Ectodermal cell (in vitro differentiated cells): Measurements from ENCODE around the gene DMRTC2.

Source experiments
- H3K27ac ChIP-seq: 2 replicates; pipeline ENCODE4 v1.7.0; 2013; ENCODE audit warnings: mild to moderate bottlenecking, low read depth, low read length; ENCODE audit not compliant: insufficient read depth, poor library complexity, severe bottlenecking
- H3K27me3 ChIP-seq: 2 replicates; pipeline ENCODE4 v1.7.0; 2013; ENCODE audit warnings: mild to moderate bottlenecking, low read length; ENCODE audit not compliant: insufficient read depth, control insufficient read depth, poor library complexity, severe bottlenecking
- H3K36me3 ChIP-seq: one replicate; pipeline ENCODE4 v1.7.0; 2013; ENCODE audit warnings: low read length; ENCODE audit not compliant: control insufficient read depth, insufficient read depth
- H3K4me1 ChIP-seq: one replicate; pipeline ENCODE4 v1.7.0; 2013; ENCODE audit warnings: low read length; ENCODE audit not compliant: control insufficient read depth, insufficient read depth
- H3K4me3 ChIP-seq: 2 replicates; pipeline ENCODE4 v1.7.0; 2013; ENCODE audit warnings: low read depth, low read length, control low read depth; ENCODE audit not compliant: insufficient read depth
- H3K9me3 ChIP-seq: 2 replicates; pipeline ENCODE4 v1.7.0; 2013; ENCODE audit warnings: mild to moderate bottlenecking, low read length, moderate library complexity; ENCODE audit not compliant: control insufficient read depth
- WGBS, 2 experiments: methylation state at CpG; one replicate each; pipeline ENCODE4 v1.1.7; 2013; ENCODE audit warnings: missing lambda C conversion rate in 2 of 2; 5-methylcytosine and 5-hydroxymethylcytosine counted together

Gene DMRTC2

DNA sequence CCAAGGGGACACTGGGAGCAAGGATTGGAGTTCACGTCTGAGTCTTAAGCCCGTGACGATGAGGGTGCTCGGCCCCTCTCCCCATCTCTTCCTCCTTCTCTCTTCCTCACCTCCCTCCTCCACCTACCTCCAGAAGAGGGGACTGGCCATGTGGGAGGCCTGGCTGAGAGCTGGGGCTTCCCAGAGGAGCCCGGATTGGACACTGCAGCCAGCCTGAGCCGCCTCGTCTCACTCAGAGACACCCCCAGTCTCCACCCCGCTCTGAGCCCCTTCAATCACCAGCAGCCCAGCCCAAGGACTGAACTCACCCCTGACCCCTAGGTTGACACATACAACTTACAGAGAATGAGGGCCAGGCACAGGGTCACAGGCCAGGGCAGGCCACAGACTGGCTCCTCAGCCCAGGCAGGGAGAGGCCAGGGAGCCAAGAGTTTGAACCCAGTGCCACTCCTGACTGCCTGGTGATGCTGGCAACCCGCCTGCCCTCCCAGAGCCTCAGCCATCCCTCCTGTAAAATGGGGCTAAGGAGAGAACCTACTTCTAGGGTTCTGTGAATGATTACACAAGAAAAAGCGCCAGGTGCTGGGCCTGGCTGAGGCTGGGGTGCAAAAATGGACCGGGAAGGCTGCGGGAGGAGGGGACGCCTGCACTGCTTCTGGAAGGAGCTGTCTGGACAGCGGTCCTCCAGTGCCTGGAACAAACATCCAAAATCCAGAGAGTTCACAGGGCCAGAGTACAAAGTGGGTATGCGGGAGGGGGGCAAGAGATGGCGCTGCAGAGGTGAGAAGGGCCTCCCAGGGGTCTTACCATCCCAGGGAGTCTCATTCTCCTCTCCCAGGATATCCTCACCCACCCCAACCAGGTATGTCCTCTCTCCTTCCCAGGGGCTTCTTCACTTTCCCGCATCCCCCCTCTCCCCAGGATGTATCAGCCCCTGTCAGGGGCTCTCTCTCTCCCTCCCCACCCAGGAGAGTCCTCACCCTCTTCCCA is 33.4 kb downstream of the DMRTC2 start:
- Histone ChIP-seq H3K4me1 (peaks cover 4% of the 10 kb centered on the region), H3K27ac (no peak overlapping the region), H3K36me3 (no peaks in the 10 kb centered on the region), H3K9me3 (no peaks in the 10 kb centered on the region), H3K4me3 (no peak overlapping the region), H3K27me3 (peaks cover 26% of the 10 kb centered on the region)
- 84 to 85% methylated on average over 17 of the region's 17 CpGs for WGBS, 2 experiments

GRCh38 chr19:41879080-41879479 is 34.2 kb downstream of the DMRTC2 start:
- Histone ChIP-seq H3K4me3 (no peak overlapping the region), H3K4me1 (peaks cover 4% of the 10 kb centered on the region), H3K27me3 (peaks cover 33% of the 10 kb centered on the region), H3K9me3 (no peaks in the 10 kb centered on the region), H3K36me3 (no peaks in the 10 kb centered on the region), H3K27ac (no peak overlapping the region)
- WGBS, 2 experiments = 89 to 92% methylated on average over 21 of the region's 21 CpGs

DNA sequence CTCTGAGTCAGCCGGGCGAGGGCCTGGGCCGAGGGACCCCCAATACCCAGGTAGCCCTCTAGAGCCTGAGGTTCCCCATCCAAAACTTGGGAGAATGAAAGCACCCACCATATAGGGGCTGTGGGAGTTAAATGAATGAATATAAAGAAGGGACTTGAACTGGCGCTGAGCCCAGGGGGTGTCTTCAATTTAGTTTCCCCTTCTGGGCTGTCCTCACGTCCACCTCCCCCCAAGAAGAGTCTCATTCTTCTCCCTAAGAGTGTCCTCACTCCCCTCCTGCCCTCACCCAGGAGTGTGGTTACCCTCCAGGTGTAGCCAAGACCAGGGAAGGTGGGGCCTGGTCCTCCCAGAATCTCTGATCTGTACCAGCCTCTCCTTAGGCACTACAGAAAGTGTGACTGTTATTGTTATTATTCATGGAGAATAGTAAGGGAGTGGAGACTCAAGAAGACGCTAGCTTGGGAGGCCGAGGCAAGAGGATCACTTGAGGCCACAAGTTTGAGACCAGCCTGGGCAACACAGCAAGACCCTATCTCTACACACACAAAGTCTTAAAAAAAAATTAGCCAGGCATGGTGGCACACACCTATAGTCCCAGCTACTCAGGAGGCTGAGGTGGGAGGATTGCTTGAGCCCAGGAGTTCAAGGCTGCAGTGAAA is 35.0 kb downstream of the DMRTC2 start:
- H3K27ac ChIP-seq = no peak overlapping the region
- H3K4me3 ChIP-seq = no peak overlapping the region
- 86 to 90% methylated on average over 7 of the region's 7 CpGs for WGBS, 2 experiments
- H3K27me3 ChIP-seq = peaks cover 33% of the 10 kb centered on the region
- no peaks in the 10 kb centered on the region for H3K9me3 ChIP-seq
- H3K36me3 ChIP-seq = no peaks in the 10 kb centered on the region
- H3K4me1 ChIP-seq = peaks cover 7% of the 10 kb centered on the region

GRCh38 chr19:41880329-41880708 is 35.5 kb downstream of the DMRTC2 start:
- peaks cover 33% of the 10 kb centered on the region for H3K27me3 ChIP-seq
- peaks cover 10% of the 10 kb centered on the region for H3K4me1 ChIP-seq
- no peaks in the 10 kb centered on the region for H3K9me3 ChIP-seq
- 81 to 88% methylated on average over 4 to 5 of the region's 5 CpGs for WGBS, 2 experiments
- H3K36me3 ChIP-seq = no peaks in the 10 kb centered on the region
- no peak overlapping the region for H3K27ac ChIP-seq
- H3K4me3 ChIP-seq = no peak overlapping the region

- no peak within 1 kb of the TSS for H3K27ac ChIP-seq
- peaks cover 33% of the 10 kb centered on the region for H3K27me3 ChIP-seq
- peak within 1 kb of the TSS; percentile 60 for H3K4me3 ChIP-seq
- peaks cover 10% of the 10 kb centered on the region for H3K4me1 ChIP-seq
- no peaks in the 10 kb centered on the region for H3K36me3 ChIP-seq
- H3K9me3 ChIP-seq = no peaks in the 10 kb centered on the region
- 2 to 3% methylated on average over 80 of the region's 80 CpGs for WGBS, 2 experiments
Observed at GRCh38 chr19:41882568-41883462, 38.0 kb downstream of the DMRTC2 start, which contains the start of gene ARHGEF1. ARHGEF1 (plus strand) TSS chr19:41883184; CDS start chr19:41888083, 4,899 bp downstream.

- Histone ChIP-seq H3K27ac (no peak overlapping the region), H3K27me3 (peaks cover 33% of the 10 kb centered on the region), H3K4me3 (peak overlapping the region; percentile 60), H3K4me1 (peaks cover 10% of the 10 kb centered on the region), H3K9me3 (no peaks in the 10 kb centered on the region), H3K36me3 (no peaks in the 10 kb centered on the region)
- WGBS, 2 experiments = 4% methylated on average over 23 of the region's 23 CpGs
Observed at GRCh38 chr19:41883463-41883820, 38.6 kb downstream of the DMRTC2 start.

GRCh38 chr19:41883821-41884733 is 39.2 kb downstream of the DMRTC2 start:
- H3K4me1 ChIP-seq = peaks cover 10% of the 10 kb centered on the region
- H3K27me3 ChIP-seq = peaks cover 33% of the 10 kb centered on the region
- no peak overlapping the region for H3K27ac ChIP-seq
- H3K4me3 ChIP-seq = peak overlapping the region; percentile 60
- WGBS, 2 experiments = 1% methylated on average over 66 of the region's 66 CpGs
- H3K36me3 ChIP-seq = no peaks in the 10 kb centered on the region
- H3K9me3 ChIP-seq = no peaks in the 10 kb centered on the region

DNA sequence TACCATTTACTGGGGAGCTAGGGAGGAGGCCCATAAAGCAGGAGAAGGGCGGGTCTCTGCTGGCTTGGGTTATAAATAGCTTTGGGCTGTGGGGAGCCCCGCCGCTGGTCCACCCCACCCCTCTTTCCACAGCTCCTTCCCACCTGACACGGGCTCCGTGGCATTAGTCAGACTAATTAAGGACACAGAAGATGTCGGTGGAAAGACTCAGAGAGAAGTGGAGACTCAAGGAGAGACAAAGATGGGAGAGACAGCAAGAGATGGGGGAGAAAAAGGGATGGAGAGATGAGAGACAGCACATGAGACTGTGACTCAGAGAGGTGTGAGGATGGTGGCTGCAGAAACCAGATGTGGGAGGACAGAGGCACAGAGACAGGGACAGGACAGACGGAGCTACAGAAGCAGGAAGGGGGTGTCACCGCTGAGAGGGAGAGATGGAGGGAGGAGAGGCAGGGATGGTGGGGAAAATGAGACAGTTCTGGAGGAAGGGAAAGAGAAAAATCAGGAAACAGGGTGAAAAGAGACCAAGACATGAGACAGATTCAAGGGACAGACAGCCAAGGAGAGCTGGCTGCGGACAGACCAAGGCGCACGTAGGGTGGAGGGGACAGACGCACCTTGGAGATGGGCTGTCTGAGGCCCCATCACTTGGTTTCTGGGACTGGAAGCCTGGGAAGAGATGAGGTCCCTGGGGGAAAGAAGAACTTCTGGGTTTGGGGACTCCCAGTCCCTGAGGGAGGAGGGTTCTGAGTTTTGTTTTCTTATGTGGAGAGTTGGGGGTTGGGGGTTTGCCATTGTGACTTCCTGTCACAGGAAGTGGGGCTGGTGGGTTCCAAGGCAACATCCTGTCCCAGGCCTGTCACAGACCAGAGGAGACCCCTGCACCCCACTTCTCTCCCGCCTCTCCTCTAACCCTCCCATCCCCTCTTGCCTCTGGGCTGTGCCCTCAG is 42.2 kb downstream of the DMRTC2 start:
- Histone ChIP-seq H3K4me1 (peaks cover 10% of the 10 kb centered on the region), H3K27ac (no peak overlapping the region), H3K9me3 (no peaks in the 10 kb centered on the region), H3K36me3 (no peaks in the 10 kb centered on the region), H3K27me3 (peaks cover 19% of the 10 kb centered on the region), H3K4me3 (no peak overlapping the region)
- 82 to 83% methylated on average over 13 of the region's 13 CpGs for WGBS, 2 experiments
